K562 (cell line): ENCODE measurements around the gene ERBB4.

Source experiments
- AFF4 ChIP-seq: sonication (generic); formaldehyde crosslinking; IDR thresholded peaks from 2 replicates; pipeline ENCODE4 v1.8.0; 2023; ENCODE audit warnings: mild to moderate bottlenecking, missing genetic modification reagents
- CBX5 ChIP-seq: IDR thresholded peaks from 2 replicates; pipeline ENCODE4 v1.6.1; 2014; ENCODE audit warnings: low read depth, borderline replicate concordance
- CTCF ChIP-seq, 3 experiments: IDR thresholded peaks in 2 of 3; conservative IDR thresholded peaks in 1 of 3; 2 replicates each; pipeline ENCODE4 v1.5.1; 2011 to 2012; ENCODE audit warnings: low read length in 3 of 3, mild to moderate bottlenecking in 3 of 3, control low read depth in 2 of 3, improper control_type of control experiment in 1 of 3, inconsistent platforms in 1 of 3, low read depth in 1 of 3, mixed read lengths in 1 of 3, moderate library complexity in 1 of 3; ENCODE audit not compliant: insufficient read depth in 2 of 3
- HMG20A ChIP-seq: fragments of 450-650 bp; formaldehyde crosslinking; conservative IDR thresholded peaks from 2 replicates; pipeline ENCODE4 v1.4.0; 2020; ENCODE audit warnings: mild to moderate bottlenecking, mixed read lengths
- KDM4B ChIP-seq, 2 experiments: fragments of 450-650 bp in 1 of 2; sonication (generic) in 1 of 2; IDR thresholded peaks; 2 replicates each; pipeline ENCODE4 v1.6.1; 2016 to 2017; ENCODE audit warnings: borderline replicate concordance in 2 of 2, antibody characterized with exemption in 1 of 2, low read depth in 1 of 2, mild to moderate bottlenecking in 1 of 2
- PCBP2 ChIP-seq: fragments of 200-400 bp; formaldehyde crosslinking; IDR thresholded peaks from 2 replicates; pipeline ENCODE4 v1.6.1; 2018; ENCODE audit warnings: low read length, low read depth, mild to moderate bottlenecking, moderate library complexity; ENCODE audit not compliant: poor library complexity, severe bottlenecking
- PHF8 ChIP-seq: fragments of 200-600 bp; sonication (generic); IDR thresholded peaks from 2 replicates; pipeline ENCODE4 v1.6.1; 2012; ENCODE audit warnings: mixed run types, mild to moderate bottlenecking, inconsistent platforms, low read length, moderate library complexity, borderline replicate concordance
- RNF2 ChIP-seq: sonication (generic); IDR thresholded peaks from 2 replicates; pipeline ENCODE4 v1.6.1; 2016
- SREBF2 ChIP-seq: sonication (generic); formaldehyde crosslinking; IDR thresholded peaks from 2 replicates; pipeline ENCODE4 v1.4.0; 2020; ENCODE audit warnings: mild to moderate bottlenecking, missing genetic modification reagents
- ZBTB34 ChIP-seq: fragments of 250-450 bp; sonication (Bioruptor Pico); IDR thresholded peaks from 2 replicates; pipeline ENCODE4 v1.8.0; 2021; ENCODE audit warnings: mild to moderate bottlenecking, moderate library complexity
- ZNF79 ChIP-seq: fragments of 250-450 bp; sonication (Bioruptor Pico); IDR thresholded peaks from 2 replicates; pipeline ENCODE4 v1.4.0; 2020; ENCODE audit warnings: low read depth, mild to moderate bottlenecking, moderate library complexity

- TF ChIP-seq RNF2 (no peak), PCBP2 (no peak), CTCF (IDR thresholded peaks at IDR 0.05 in 2 of 3, conservative IDR thresholded peaks at IDR 0.05 in 1 of 3; ENCODE audit: insufficient read depth in 2 of 3, low read depth in 1 of 3, low read length in 3 of 3) (no peak), CBX5 (no peak), HMG20A (CRISPR knock-in tag) (no peak), SREBF2 (CRISPR knock-in tag) (no peak), ZNF79 (CRISPR knock-in tag) (no peak), ZBTB34 (no peak), PHF8 (no peak), KDM4B (IDR thresholded peaks at IDR 0.05; ENCODE audit: borderline replicate concordance in 2 of 2, low read depth in 1 of 2) (no peak), AFF4 (no peak)
Observed at GRCh38 chr2:212076456-212076855, 462.1 kb downstream of the ERBB4 start.
